IMR-90 (cell line): ENCODE measurements around the gene NUDT3.

ENCODE experiments used
- CTCF ChIP-seq: conservative IDR thresholded peaks from 2 replicates; pipeline ENCODE4 v1.5.1; 2012; ENCODE audit warnings: mild to moderate bottlenecking, low read depth, low read length, improper control_type of control experiment
- NFE2L2 ChIP-seq: fragments of 150-350 bp; IDR thresholded peaks from 2 replicates; pipeline ENCODE4 v1.6.1; 2016; ENCODE audit warnings: low read depth, mild to moderate bottlenecking, low read length
- POLR2A ChIP-seq: IDR thresholded peaks from 2 replicates; pipeline ENCODE4 v1.6.1; 2012; ENCODE audit warnings: mild to moderate bottlenecking, low read depth, low read length
- RAD21 ChIP-seq: IDR thresholded peaks from 2 replicates; pipeline ENCODE4 v1.6.1; 2012; ENCODE audit warnings: low read length, improper control_type of control experiment

- TF ChIP-seq CTCF (no peak), POLR2A (no peak), RAD21 (no peak), NFE2L2 (no peak)
Measured at GRCh38 chr6:34357937-34358336, 34.5 kb downstream of the NUDT3 start.
